Measurements from ENCODE around the gene CCDC134.
"Not testable (repeated sequence)": the region's sequence is repeated elsewhere in the genome, so short reads cannot be mapped to it uniquely, and the experiment has no call there.

The CCDC134 gene

GRCh38 chr22:41845380-41846267 is 45.1 kb downstream of the CCDC134 start:
- DNase-seq: peak; percentile 95

DNA sequence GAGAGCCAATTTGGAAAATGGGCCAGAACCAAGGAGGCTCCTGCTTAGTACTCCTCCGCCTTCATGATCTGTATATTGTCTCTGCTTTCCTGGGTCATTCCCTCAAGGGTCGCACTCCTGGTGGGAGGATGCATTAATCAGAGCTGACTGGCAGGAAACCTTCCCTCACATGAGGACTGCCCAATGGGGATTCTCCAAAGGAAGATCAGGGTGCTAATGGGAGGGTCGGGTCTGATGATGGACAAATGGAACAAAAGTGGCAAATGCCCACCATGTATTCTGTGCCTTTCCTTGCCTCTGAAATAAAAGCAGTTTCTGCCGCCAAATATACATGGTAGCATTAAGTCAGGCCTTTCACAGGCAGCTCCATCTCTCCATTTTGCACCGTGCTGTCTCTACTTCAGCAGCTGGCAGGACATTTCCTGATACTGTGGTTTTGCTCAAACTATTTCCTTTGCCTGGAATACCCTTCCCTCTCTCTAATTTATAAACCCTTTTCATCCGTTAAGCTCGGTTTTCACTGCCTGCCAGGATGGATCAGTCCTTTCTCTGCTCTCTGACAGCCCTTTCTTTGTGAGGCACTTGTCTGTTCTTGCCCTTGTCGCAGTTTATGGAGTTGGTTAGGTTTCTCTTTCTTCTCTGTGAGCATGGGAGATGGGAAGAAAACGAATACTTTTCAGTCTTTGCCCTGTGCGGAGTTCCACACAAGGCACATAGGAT is 45.9 kb downstream of the CCDC134 start:
- no peak for DNase-seq

DNA sequence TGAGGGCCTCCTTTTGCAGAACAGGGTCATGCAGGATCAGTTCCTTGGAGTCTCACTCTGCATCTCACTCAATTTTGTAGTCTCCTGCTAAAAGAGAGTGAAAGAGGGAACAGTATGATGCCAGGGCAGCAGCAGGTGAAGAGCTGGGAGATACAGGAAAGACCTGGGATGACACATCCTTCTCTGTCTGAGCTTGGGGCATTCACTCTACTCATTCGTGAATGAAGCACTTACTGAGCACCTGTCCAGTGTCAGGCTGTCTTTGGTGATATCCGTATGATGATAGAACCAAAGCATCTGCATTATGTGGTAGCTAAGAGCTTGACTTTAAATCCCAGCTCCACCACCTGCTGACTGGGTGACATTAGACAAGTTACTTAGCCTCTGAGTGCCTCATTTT is 46.8 kb downstream of the CCDC134 start:
- DNase-seq: peak; percentile 0

DNA sequence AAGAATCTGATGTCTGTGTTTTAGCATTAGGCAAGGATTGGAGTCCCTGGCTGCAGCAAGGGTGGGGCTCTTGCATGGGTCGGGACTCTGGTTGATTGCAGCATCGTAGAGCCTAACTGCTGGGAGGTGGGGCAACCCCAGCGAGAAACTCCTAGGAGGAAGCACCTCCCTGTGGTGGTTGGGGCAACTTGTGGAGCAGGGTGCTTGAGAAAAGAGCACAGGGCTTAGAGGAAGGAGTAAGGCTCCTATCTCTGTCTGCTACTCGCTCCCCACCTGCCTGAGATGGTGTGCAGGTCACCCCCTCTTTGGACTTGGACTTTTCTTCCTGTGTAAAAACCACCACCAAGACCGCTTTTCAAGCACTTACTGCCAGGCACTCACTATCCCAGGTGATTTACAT is 48.0 kb downstream of the CCDC134 start:
- DNase-seq: peak; percentile 85

GRCh38 chr22:41856469-41856868 is 56.0 kb downstream of the CCDC134 start:
- no peak for DNase-seq

- peak; percentile 80 for DNase-seq
These were observed 56.8 kb downstream of the CCDC134 start for GRCh38 chr22:41857155-41857859.

GRCh38 chr22:41857860-41858199 is 57.4 kb downstream of the CCDC134 start:
- no peak for DNase-seq

DNA sequence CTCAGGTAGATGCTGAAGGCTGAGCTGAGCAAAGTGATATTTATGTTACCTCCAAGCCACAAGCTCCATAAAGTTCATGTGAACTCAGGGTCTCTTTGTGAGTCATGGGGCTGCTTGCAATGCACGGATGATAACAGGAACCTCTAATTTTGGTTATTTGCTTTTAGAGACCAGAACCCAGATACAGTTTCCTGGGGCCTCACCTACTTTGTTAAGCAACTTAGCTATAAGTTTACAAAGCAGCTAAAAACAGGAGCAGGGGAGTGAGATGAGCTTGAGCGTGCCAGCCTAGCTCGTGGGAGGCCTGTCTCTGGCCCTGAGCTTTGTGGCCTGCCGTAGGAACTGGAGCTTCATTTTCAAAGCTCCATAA is 61.7 kb downstream of the CCDC134 start:
- no peak for DNase-seq

DNA sequence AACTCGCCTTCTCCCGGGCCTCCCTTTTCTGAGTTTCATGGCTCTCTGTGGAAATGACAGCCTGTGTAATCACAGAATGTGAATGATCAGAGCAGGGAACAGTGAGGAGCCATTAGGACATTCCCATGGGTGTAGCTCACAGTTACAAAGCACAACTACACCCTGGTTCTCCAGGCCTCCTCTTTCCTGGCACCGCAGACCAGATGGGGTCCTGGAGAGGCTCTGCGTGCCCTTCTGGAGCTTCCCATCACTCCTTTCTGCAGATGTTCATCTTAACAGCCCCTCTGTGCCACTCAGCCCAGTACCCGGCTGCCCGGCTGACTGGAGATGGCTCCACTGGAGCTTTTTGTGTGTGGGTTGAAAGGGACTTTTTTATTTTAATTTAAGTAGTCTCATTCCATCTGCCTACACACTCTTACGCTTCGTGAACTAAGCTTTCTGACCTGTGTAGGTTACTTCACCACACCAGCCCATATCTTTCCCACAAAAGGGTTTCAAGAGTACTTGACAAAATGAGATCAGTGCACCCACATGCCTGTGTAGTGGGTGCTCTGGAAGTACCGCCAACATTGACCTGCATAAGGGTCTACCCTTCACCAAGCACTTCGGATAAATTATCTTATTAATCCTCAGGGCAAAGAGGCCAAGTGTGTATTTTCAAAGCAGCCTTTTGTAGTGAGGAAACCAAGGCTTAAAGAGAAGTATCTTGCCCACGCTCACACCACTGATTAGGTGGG is 62.2 kb downstream of the CCDC134 start:
- DNase-seq: no peak

DNA sequence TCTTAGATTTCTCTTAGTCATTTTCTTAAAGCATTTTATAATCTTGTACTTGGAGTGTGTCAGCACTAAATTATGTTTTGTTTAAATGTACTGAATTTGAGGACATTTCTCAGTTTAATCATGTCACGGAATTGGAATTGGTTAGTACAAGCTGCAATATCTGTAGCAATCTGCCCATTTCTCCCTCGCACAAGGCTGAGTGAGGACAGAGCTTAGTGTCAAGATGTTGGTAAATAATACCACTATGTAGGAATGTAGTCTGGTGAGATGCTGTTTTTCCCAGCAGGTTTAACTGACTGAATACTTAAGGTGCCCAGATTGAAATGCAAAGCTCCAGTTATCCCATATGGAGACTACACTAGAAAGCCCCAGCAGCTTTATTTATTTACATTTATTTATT is 63.0 kb downstream of the CCDC134 start:
- no peak for DNase-seq

GRCh38 chr22:41868556-41868955 is 68.1 kb downstream of the CCDC134 start:
- no peak for DNase-seq

DNA sequence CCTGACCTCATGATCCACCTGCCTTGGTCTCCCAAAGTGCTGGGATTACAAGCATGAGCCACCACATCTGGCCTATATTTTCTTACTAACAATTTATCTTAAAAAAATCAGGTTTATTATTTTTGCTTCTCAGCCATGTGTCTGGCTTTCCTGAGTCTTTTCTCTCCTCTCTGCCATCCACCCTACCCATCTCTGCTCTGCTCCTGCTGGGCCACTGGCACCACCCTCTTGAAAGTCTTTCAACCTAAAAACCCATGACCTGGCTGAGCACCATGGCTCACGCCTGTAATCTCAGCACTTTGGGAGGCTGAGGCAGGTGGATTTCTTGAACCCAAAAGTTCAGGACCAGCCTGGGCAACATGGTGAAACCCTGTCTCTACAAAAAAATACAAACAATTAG is 69.6 kb downstream of the CCDC134 start:
- not testable (repeated sequence) for DNase-seq

DNA sequence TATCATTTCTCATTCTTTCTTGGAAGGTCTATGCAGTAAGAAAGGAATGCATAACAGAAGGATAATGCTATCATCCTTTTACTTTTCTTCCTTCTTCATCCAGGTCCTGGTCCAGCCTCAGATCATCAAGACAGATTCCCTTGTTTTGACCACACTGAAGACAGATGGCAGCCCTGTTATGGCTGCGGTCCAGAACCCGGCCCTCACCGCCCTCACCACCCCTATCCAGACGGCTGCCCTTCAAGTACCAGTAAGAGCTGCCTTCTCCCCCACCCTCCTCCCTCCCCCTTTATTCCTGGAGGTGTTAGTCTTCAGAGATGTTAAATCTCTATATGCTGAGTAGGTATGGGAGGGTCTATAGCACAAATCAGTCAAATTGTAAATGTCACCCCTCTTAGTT is 70.3 kb downstream of the CCDC134 start:
- DNase-seq: peak; percentile 19

DNA sequence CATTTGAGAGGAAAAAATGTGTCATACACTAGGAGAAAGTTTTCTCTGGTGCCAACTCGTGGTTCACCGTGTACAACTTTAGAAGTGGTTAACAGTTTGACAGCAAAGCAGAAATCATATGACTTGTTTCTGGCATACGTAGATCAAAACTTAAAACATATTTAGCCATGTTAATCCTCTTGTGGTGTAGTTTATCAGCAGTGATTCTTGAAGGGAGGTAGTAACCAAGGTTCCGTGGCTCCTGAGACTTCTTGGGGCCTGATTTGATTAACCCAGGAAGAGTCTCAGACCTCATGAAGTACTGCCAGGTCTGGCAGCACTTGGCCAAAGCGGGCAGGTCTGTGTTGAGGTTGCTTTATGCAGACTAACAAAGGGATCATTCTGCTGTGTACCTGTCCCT is 72.9 kb downstream of the CCDC134 start:
- DNase-seq: no peak

- DNase-seq: no peak
These were observed 73.6 kb downstream of the CCDC134 start for GRCh38 chr22:41874090-41874489.

DNA sequence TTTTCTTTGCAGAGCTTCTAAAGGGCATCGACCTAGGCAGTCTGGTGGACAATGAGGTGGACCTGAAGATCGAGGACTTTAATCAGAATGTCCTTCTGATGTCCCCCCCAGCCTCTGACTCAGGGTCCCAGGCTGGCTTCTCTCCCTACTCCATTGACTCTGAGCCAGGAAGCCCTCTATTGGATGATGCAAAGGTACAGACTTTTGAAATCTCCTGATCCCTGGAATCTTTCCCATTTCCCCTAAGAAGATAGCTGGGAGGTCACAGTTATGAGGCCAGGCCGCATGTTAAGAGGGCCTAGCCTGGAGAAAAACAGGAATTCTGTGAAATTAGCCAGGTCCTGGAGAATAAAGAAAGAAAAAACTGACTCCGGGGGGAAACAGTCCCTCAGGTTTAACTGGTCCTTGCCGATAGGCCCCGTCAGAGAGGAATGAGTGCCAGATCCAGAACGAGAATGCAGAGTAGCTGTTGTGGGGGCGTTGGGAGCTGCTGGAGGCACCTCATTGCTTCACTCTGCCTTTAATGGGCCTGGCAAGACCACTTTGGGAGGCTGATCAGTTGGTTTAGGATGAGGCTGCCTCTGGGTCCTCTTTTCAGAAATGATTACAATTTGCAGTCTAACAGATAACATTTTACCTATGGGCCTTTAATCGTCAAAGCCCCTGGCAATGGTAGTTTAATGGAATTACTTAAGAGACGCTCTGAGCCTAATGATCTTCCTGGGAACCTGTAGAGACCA is 75.2 kb downstream of the CCDC134 start:
- DNase-seq: no peak

Data from hematopoietic multipotent progenitor cell treated with erythropoietin and hydrocortisone succinate and interleukin-3 and kit ligand, for 8 days (in vitro differentiated cells).